ENCODE data around the gene POT1.

DNA sequence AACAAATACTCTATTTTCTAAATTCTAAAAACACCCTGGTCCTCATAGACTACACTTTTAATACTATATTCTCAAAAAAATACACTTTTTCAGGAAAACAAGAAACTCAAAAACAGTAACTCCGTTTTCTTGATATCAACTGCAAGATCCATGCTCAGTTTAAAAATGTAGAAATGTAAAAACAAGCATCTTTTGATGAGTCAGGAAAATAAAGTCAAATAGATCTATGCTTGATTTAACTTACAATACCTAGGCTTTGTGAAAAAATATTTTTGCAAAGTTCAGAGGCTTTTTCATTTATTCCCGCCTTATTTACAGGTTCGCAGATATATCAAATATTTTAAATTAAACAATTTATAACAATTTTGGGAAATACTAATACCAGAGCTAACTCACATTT, 33.6 kb downstream of the POT1 start:
- TF ChIP-seq, protein P1, sequence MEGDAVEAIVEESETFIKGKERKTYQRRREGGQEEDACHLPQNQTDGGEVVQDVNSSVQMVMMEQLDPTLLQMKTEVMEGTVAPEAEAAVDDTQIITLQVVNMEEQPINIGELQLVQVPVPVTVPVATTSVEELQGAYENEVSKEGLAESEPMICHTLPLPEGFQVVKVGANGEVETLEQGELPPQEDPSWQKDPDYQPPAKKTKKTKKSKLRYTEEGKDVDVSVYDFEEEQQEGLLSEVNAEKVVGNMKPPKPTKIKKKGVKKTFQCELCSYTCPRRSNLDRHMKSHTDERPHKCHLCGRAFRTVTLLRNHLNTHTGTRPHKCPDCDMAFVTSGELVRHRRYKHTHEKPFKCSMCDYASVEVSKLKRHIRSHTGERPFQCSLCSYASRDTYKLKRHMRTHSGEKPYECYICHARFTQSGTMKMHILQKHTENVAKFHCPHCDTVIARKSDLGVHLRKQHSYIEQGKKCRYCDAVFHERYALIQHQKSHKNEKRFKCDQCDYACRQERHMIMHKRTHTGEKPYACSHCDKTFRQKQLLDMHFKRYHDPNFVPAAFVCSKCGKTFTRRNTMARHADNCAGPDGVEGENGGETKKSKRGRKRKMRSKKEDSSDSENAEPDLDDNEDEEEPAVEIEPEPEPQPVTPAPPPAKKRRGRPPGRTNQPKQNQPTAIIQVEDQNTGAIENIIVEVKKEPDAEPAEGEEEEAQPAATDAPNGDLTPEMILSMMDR (conservative IDR thresholded peaks at IDR 0.05 in 1 of 2, IDR thresholded peaks at IDR 0.05 in 1 of 2; ENCODE audit: extremely low read depth in 1 of 2, insufficient read depth in 1 of 2, low read depth in 1 of 2, low read length in 2 of 2), result no peak
- no peak for TF ChIP-seq EZH2 (IDR thresholded peaks at IDR 0.05; ENCODE audit: borderline replicate concordance, low read length)
